Caco-2 (cell line): ENCODE measurements around the gene TSC22D2. TPM values are rescaled to one million over a fixed set of nuclear protein-coding genes. Genes with fewer than 3 reads are reported as not detected.
A peak's percentile ranks its signal among the peaks of the same experiment; 100 is the strongest.

ENCODE experiments used
- BruUV-seq: library from RNA; stranded (reverse); fragments of 400-500 nt; replicated peaks from 2 replicates; lab custom pipeline; 2021; lab: Mats Ljungman, UMichigan
- CTCF ChIA-PET: fragments of 300-600 bp; sonication (Branson Sonifier 250); formaldehyde crosslinking; loops from one replicate; lab custom pipeline; 2022; ENCODE audit warnings: antibody characterized with exemption; lab: Charles Lee
- POLR2A ChIA-PET: fragments of 300-600 bp; sonication (Branson Sonifier 250); formaldehyde crosslinking; loops from one replicate; lab custom pipeline; 2022; ENCODE audit warnings: antibody characterized with exemption; lab: Charles Lee
- DNase-seq, 2 experiments: peaks; one replicate each; pipeline versions ENCODE4 v3.0.0 to v3.0.0-alpha.2; 2020 to 2022
- H3K27me3 ChIP-seq: replicated peaks from 2 replicates; pipeline ENCODE4 v1.6.0; 2011; ENCODE audit warnings: low read length; ENCODE audit not compliant: control insufficient read depth, insufficient read depth
- H3K36me3 ChIP-seq: 2 replicates; pipeline ENCODE4 v1.5.1; 2011; ENCODE audit warnings: low read length; ENCODE audit not compliant: control insufficient read depth, insufficient read depth
- H3K4me1 ChIP-seq: fragments of 250-450 bp; sonication (Bioruptor Pico); 2 replicates; pipeline ENCODE4 v1.5.1; 2020; ENCODE audit warnings: mild to moderate bottlenecking
- H3K4me3 ChIP-seq: 2 replicates; pipeline ENCODE4 v1.5.1; 2011; ENCODE audit warnings: low read depth, mild to moderate bottlenecking, control low read depth, low read length
- H3K9me3 ChIP-seq: fragments of 250-450 bp; sonication (Bioruptor Pico); 2 replicates; pipeline ENCODE4 v1.5.1; 2020; ENCODE audit warnings: mild to moderate bottlenecking, moderate library complexity
- H3K27ac Mint-ChIP-seq: one replicate; pipeline ENCODE4 v1.8.0; 2022; ENCODE audit warnings: mixed read lengths; ENCODE audit not compliant: unreplicated experiment
- H3K27me3 Mint-ChIP-seq: one replicate; pipeline ENCODE4 v1.8.0; 2022; ENCODE audit warnings: mixed read lengths; ENCODE audit not compliant: insufficient read depth, unreplicated experiment
- H3K36me3 Mint-ChIP-seq: one replicate; pipeline ENCODE4 v1.8.0; 2022; ENCODE audit warnings: mild to moderate bottlenecking, mixed read lengths; ENCODE audit not compliant: insufficient read depth, unreplicated experiment
- H3K4me1 Mint-ChIP-seq: one replicate; pipeline ENCODE4 v1.8.0; 2022; ENCODE audit warnings: low read depth, mixed read lengths; ENCODE audit not compliant: unreplicated experiment
- H3K4me3 Mint-ChIP-seq: one replicate; pipeline ENCODE4 v1.8.0; 2022; ENCODE audit warnings: mild to moderate bottlenecking, moderate library complexity, mixed read lengths; ENCODE audit not compliant: unreplicated experiment
- H3K9me3 Mint-ChIP-seq: one replicate; pipeline ENCODE4 v1.8.0; 2022; ENCODE audit warnings: mixed read lengths; ENCODE audit not compliant: unreplicated experiment
- intact Hi-C: fragments of 100-400 bp; cut with micrococcal nuclease; formaldehyde crosslinking; loops from one replicate; pipeline ENCODE4 v1.10.0; 2022; ENCODE audit not compliant: unreplicated experiment
- total RNA-seq: library from RNA; stranded (reverse); gene quantifications from 2 replicates; pipeline ENCODE4 v1.2.3, GENCODE V29; 2022
- TF ChIP-seq, protein P1 (sequence below), 2 experiments: fragments of 200-600 bp in 1 of 2; IDR thresholded peaks; 1 replicate in 1 of 2; 2 replicates in 1 of 2; pipeline versions ENCODE4 v1.5.1 to v1.8.0; 2011 to 2022; ENCODE audit warnings: antibody characterized with exemption in 1 of 2, control low read depth in 1 of 2, inconsistent platforms in 1 of 2, low read depth in 1 of 2, low read length in 1 of 2, mild to moderate bottlenecking in 1 of 2, moderate library complexity in 1 of 2; ENCODE audit not compliant: insufficient read depth in 1 of 2, severe bottlenecking in 1 of 2, unreplicated experiment in 1 of 2

TSC22D2 gene
- total RNA-seq, 1 experiment from 2014 or later, result 30.8 TPM

DNA sequence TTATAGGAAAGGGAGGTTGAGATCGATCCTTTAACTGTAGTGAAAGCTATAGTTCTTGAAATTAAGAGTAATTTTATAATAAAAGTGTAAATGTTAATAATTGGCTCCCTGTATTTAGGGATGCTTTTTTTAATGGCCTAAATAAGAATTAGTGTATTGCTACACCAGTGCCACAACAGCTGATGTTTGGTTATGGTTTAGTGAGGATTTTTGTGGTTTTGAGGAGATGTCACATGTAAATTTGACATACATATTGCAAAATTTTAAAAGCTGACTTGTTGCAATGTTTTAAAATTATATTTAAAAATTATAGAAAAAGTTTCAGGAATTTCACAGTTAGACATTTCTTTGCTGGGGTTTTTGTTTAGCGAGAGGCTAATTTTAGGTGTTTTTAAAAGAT, 3.9 kb downstream of the TSC22D2 start:
- Mint-ChIP-seq H3K36me3 (peaks cover 63% of the 10 kb centered on the region), H3K27ac (peak overlapping the region; percentile 59), H3K4me3 (peak overlapping the region; percentile 97), H3K9me3 (no peaks in the 10 kb centered on the region), H3K4me1 (peaks cover 6% of the 10 kb centered on the region), H3K27me3 (no peaks in the 10 kb centered on the region)
- Histone ChIP-seq H3K27me3 (no peaks in the 10 kb centered on the region), H3K36me3 (no peaks in the 10 kb centered on the region; the same call in 1 of the 2 replicates), H3K4me1 (no peaks in the 10 kb centered on the region), H3K4me3 (peak overlapping the region; percentile 99), H3K9me3 (no peaks in the 10 kb centered on the region)
- intact Hi-C loops, result loop anchor here (5.0 kb wide), 2 partner anchors 110 to 175 kb away; no protein-coding TSS in a partner anchor
- BruUV-seq, result no TSS peak
- DNase-seq, result no peak
- ChIA-PET POLR2A (interaction anchor here (1.2 kb wide), 1 partner anchor 83 kb away, joined by 3 read pairs; no protein-coding TSS in a partner anchor), CTCF (interaction anchor here (0.6 to 1.2 kb wide), 2 partner anchors 84 to 143 kb away, joined by 3 to 6 read pairs; no protein-coding TSS in a partner anchor)
- TF ChIP-seq, protein P1, sequence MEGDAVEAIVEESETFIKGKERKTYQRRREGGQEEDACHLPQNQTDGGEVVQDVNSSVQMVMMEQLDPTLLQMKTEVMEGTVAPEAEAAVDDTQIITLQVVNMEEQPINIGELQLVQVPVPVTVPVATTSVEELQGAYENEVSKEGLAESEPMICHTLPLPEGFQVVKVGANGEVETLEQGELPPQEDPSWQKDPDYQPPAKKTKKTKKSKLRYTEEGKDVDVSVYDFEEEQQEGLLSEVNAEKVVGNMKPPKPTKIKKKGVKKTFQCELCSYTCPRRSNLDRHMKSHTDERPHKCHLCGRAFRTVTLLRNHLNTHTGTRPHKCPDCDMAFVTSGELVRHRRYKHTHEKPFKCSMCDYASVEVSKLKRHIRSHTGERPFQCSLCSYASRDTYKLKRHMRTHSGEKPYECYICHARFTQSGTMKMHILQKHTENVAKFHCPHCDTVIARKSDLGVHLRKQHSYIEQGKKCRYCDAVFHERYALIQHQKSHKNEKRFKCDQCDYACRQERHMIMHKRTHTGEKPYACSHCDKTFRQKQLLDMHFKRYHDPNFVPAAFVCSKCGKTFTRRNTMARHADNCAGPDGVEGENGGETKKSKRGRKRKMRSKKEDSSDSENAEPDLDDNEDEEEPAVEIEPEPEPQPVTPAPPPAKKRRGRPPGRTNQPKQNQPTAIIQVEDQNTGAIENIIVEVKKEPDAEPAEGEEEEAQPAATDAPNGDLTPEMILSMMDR (IDR thresholded peaks at IDR 0.05; ENCODE audit: insufficient read depth in 1 of 2, low read depth in 1 of 2, low read length in 1 of 2, severe bottlenecking in 1 of 2, unreplicated experiment in 1 of 2), result no peak

DNA sequence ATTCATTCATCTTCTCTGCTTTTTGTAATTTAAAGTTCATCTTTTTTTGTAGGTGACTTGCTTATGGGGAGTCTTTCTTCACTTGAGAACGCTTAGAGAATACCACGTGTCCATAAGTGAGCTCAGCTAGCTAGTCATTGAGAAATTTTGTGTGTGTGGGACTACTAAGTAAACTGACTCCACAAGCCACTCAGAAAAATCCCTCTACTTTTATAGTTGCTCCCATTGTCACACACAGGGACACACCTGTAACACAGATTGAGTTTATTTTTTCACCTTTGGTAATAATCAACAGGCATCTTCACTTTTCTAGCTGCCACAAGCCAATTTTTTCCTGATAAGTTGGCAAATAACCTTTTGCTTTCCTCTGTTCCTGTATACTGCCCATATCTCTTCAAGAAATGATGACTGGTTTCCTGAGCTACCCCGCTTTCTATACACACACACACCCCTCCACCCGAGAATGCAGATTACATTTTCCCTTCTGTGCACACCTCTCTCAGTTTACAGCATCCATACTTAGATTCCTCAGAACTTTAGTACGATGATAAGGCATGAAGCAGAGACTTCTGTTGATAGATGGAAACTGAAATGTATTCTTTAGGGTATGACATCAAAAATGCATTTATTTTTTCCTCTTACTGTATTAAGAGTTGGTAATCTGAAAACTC, 4.6 kb downstream of the TSC22D2 start:
- no peaks in the 10 kb centered on the region; the same call in 1 of the 2 replicates for H3K36me3 ChIP-seq
- no peaks in the 10 kb centered on the region for H3K9me3 ChIP-seq
- no peak for DNase-seq
- BruUV-seq, result no TSS peak
- CTCF ChIA-PET, result interaction anchor here (0.6 to 1.2 kb wide), 2 partner anchors 83 to 144 kb away, joined by 3 to 6 read pairs; no protein-coding TSS in a partner anchor
- POLR2A ChIA-PET, result interaction anchor here (1.2 kb wide), 1 partner anchor 83 kb away, joined by 3 read pairs; no protein-coding TSS in a partner anchor
- H3K4me1 Mint-ChIP-seq, result peaks cover 6% of the 10 kb centered on the region
- H3K4me1 ChIP-seq, result 0 out of 2 replicates have a peak, but pooled peaks cover 3% of the 10 kb centered on the region
- H3K27me3 Mint-ChIP-seq, result no peaks in the 10 kb centered on the region
- TF ChIP-seq, protein P1 (IDR thresholded peaks at IDR 0.05; ENCODE audit: insufficient read depth in 1 of 2, low read depth in 1 of 2, low read length in 1 of 2, severe bottlenecking in 1 of 2, unreplicated experiment in 1 of 2), result no peak
- H3K27ac Mint-ChIP-seq, result peak overlapping the region; percentile 6
- H3K9me3 Mint-ChIP-seq, result no peaks in the 10 kb centered on the region
- H3K27me3 ChIP-seq, result no peaks in the 10 kb centered on the region
- H3K4me3 ChIP-seq, result peak overlapping the region; percentile 99
- intact Hi-C loops, result loop anchor here (5.0 kb wide), 2 partner anchors 110 to 175 kb away; no protein-coding TSS in a partner anchor
- peak overlapping the region; percentile 97 for H3K4me3 Mint-ChIP-seq
- H3K36me3 Mint-ChIP-seq, result peaks cover 62% of the 10 kb centered on the region

DNA sequence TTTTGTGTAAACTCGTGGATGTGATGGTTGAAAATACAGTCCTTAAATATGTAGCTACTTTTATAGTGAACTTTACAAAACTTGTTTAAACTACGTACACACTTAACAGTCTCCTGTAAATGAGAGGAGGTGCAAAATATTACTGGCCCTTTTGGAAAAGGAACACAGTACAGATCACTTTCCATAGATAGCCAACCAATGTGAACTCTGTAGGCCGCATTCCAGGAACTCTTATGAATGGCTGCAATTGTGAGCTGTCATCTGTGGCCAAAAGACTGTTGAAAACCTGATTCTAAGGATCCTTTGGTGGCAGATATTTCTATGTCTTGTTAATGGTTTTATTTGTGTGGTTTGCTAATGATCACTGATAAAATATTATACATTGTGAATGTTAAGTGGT, 6.2 kb downstream of the TSC22D2 start:
- Histone ChIP-seq H3K4me1 (peaks cover 10% of the 10 kb centered on the region; the same call in 1 of the 2 replicates), H3K27me3 (no peaks in the 10 kb centered on the region), H3K9me3 (no peaks in the 10 kb centered on the region), H3K36me3 (no peaks in the 10 kb centered on the region; the same call in none of the 2 replicates), H3K4me3 (peak overlapping the region; percentile 14; the same call in 1 of the 2 replicates)
- H3K27me3 Mint-ChIP-seq, result no peaks in the 10 kb centered on the region
- BruUV-seq, result no TSS peak
- peaks cover 51% of the 10 kb centered on the region for H3K36me3 Mint-ChIP-seq
- CTCF ChIA-PET, result interaction anchor here (1.0 kb wide), 1 partner anchor 81 kb away, joined by 5 read pairs; no protein-coding TSS in a partner anchor
- POLR2A ChIA-PET, result no interaction called here
- H3K4me3 Mint-ChIP-seq, result peak overlapping the region; percentile 48
- H3K9me3 Mint-ChIP-seq, result no peaks in the 10 kb centered on the region
- H3K27ac Mint-ChIP-seq, result no peak overlapping the region
- TF ChIP-seq, protein P1 (IDR thresholded peaks at IDR 0.05; ENCODE audit: insufficient read depth in 1 of 2, low read depth in 1 of 2, low read length in 1 of 2, severe bottlenecking in 1 of 2, unreplicated experiment in 1 of 2), result no peak
- H3K4me1 Mint-ChIP-seq, result peaks cover 6% of the 10 kb centered on the region
- intact Hi-C loops, result loop anchor here (5.0 kb wide), 2 partner anchors 112 to 177 kb away; no protein-coding TSS in a partner anchor
- DNase-seq, result no peak
